ENCODE measurements around the gene CRHR2. TPM values are rescaled to one million over a fixed set of nuclear protein-coding genes. Genes with fewer than 3 reads are reported as not detected.
"Not testable (repeated sequence)": the region's sequence is repeated elsewhere in the genome, so short reads cannot be mapped to it uniquely, and the experiment has no call there.

Gene CRHR2
- polyA plus RNA-seq, 2 donors = 0.04 to 0.06 TPM

DNA sequence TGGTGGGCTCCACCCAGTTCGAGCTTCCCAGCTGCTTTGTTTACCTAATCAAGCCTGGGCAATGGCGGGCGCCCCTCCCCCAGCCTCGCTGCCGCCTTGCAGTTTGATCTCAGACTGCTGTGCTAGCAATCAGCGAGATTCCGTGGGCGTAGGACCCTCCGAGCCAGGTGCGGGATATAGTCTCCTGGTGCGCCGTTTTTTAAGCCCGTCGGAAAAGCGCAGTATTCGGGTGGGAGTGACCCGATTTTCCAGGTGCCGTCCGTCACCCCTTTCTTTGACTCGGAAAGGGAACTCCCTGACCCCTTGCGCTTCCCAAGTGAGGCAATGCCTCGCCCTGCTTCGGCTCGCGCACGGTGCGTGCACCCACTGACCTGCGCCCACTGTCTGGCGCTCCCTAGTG is 39.9 kb downstream of the CRHR2 start:
- H3K36me3 ChIP-seq (ENCODE audit: control insufficient read depth in 2 of 2, insufficient read depth in 2 of 2, low read length in 1 of 2); H3K9me3 ChIP-seq (ENCODE audit: control insufficient read depth in 2 of 2, insufficient read depth in 1 of 2, low read depth in 1 of 2, low read length in 1 of 2); H3K27me3 ChIP-seq (ENCODE audit: control insufficient read depth in 1 of 2, insufficient read depth in 2 of 2, low read length in 2 of 2); H3K4me3 ChIP-seq (ENCODE audit: low read depth in 1 of 2, low read length in 2 of 2); H3K27ac ChIP-seq (ENCODE audit: low read depth in 2 of 2, low read length in 1 of 2); H3K4me1 ChIP-seq (ENCODE audit: control insufficient read depth in 2 of 2, insufficient read depth in 2 of 2, low read length in 1 of 2): not testable (repeated sequence)
- WGBS, 2 donors = 54 to 72% methylated on average over 12 to 15 of the region's 29 CpGs

DNA sequence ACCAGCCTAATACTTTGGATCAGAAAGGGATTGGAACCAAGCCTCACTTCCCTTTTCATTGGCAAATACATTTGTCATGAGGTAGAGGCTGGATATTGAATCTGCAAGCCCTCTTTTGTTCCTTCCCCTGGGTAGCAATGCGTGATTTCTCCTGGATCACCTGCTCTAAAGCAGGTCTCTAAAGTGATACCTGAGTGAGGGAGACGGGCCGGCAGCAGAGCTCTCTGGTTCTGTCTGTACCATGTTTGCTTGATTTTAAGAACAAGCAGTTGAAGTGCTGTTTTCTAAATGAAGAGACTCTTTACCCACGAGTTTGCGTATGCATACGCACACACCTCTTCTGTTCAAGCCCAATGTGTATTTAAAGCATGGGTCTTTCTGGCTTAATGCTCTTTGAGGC is 46.5 kb downstream of the CRHR2 start:
- no peaks in the 10 kb centered on the region for H3K27me3 ChIP-seq (ENCODE audit: control insufficient read depth in 1 of 2, insufficient read depth in 2 of 2, low read length in 2 of 2)
- WGBS, 2 donors = 90 to 94% methylated on average over 6 of the region's 6 CpGs
- no peak overlapping the region for H3K27ac ChIP-seq (ENCODE audit: low read depth in 2 of 2, low read length in 1 of 2)
- H3K36me3 ChIP-seq (ENCODE audit: control insufficient read depth in 2 of 2, insufficient read depth in 2 of 2, low read length in 1 of 2) = peaks cover 10 to 14% of the 10 kb centered on the region in 2 donors
- no peaks in the 10 kb centered on the region for H3K4me1 ChIP-seq (ENCODE audit: control insufficient read depth in 2 of 2, insufficient read depth in 2 of 2, low read length in 1 of 2)
- no peaks in the 10 kb centered on the region for H3K9me3 ChIP-seq (ENCODE audit: control insufficient read depth in 2 of 2, insufficient read depth in 1 of 2, low read depth in 1 of 2, low read length in 1 of 2)
- H3K4me3 ChIP-seq (ENCODE audit: low read depth in 1 of 2, low read length in 2 of 2) = no peak overlapping the region

DNA sequence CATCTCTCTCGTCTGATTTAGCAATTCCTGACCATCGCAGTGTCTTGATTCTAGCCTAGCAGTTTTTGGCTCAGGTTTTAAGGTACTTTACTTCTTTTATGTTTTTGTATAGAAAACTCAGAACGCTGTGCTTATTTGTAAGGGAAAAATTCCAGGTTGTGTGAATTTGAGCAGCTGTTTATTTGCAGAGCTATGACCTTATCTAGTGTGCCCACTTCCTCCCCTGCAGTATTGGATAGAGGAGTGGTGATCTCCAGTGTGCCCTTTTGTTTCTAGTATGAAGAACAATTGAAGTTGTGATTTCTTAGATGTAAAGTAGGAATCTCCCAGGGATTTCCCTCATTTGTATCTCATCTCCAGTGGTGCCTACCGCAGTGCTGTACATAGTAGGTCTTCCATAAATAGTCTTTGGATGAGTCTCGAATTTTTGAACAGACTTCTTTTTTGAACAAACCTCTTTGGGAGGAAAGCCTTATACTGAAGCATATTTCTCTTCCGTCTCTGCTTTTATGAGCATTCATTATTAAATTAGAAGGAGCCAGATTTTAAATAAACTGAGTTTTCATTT is 47.5 kb downstream of the CRHR2 start:
- Histone ChIP-seq H3K4me3 (ENCODE audit: low read depth in 1 of 2, low read length in 2 of 2) (no peak overlapping the region), H3K27me3 (ENCODE audit: control insufficient read depth in 1 of 2, insufficient read depth in 2 of 2, low read length in 2 of 2) (no peaks in the 10 kb centered on the region), H3K27ac (ENCODE audit: low read depth in 2 of 2, low read length in 1 of 2) (no peak overlapping the region), H3K9me3 (ENCODE audit: control insufficient read depth in 2 of 2, insufficient read depth in 1 of 2, low read depth in 1 of 2, low read length in 1 of 2) (no peaks in the 10 kb centered on the region), H3K4me1 (ENCODE audit: control insufficient read depth in 2 of 2, insufficient read depth in 2 of 2, low read length in 1 of 2) (no peaks in the 10 kb centered on the region), H3K36me3 (ENCODE audit: control insufficient read depth in 2 of 2, insufficient read depth in 2 of 2, low read length in 1 of 2) (peaks cover 14% of the 10 kb centered on the region in 2 donors)
- WGBS, 2 donors = 78 to 87% methylated on average over 6 of the region's 6 CpGs

DNA sequence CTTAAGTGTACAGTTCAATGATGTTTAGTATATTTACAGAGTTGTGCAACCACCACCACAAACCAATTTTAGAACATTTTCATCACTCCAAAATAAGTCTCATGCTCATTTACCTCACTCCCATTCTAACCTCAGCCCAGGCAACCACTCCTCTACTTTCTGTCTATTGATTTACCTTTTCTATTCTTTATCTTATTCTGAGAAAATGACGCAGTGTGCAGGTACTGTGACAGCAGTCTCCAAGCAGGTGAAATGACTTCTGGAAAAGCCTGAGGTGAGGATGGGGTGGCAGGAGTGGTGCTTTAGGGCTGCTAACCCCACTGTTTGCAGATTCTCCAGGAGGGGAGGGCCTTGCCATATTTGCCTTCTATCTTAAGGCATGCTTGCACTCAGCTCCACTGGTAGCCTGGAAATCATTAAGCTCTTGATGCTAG is 48.0 kb downstream of the CRHR2 start:
- Histone ChIP-seq H3K4me1 (ENCODE audit: control insufficient read depth in 2 of 2, insufficient read depth in 2 of 2, low read length in 1 of 2) (no peaks in the 10 kb centered on the region), H3K36me3 (ENCODE audit: control insufficient read depth in 2 of 2, insufficient read depth in 2 of 2, low read length in 1 of 2) (peaks cover 14% of the 10 kb centered on the region in 2 donors), H3K9me3 (ENCODE audit: control insufficient read depth in 2 of 2, insufficient read depth in 1 of 2, low read depth in 1 of 2, low read length in 1 of 2) (no peaks in the 10 kb centered on the region), H3K4me3 (ENCODE audit: low read depth in 1 of 2, low read length in 2 of 2) (no peak overlapping the region), H3K27ac (ENCODE audit: low read depth in 2 of 2, low read length in 1 of 2) (no peak overlapping the region), H3K27me3 (ENCODE audit: control insufficient read depth in 1 of 2, insufficient read depth in 2 of 2, low read length in 2 of 2) (no peaks in the 10 kb centered on the region)
- 86 to 94% methylated on average over 1 of the region's 1 CpG for WGBS, 2 donors

DNA sequence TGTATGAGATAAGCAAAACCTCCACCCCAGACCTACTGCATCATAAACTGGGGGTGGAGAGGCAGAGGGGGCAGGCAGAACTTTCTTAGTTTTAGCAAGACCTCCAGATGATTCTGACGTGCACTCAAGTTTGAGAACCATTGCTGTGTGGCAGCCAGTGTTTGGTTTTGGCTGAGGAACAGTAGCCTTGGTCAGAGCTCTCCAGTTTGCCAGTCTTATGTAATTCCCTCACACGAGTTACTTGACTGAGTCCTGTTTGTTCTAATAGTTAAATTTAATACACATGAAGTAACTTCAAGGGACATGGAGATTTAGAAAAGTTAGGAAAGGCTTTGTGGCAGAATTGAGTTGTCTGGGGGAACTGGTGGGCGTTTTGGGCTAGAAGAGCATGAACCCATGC is 49.0 kb downstream of the CRHR2 start:
- no peaks in the 10 kb centered on the region for H3K9me3 ChIP-seq (ENCODE audit: control insufficient read depth in 2 of 2, insufficient read depth in 1 of 2, low read depth in 1 of 2, low read length in 1 of 2)
- H3K36me3 ChIP-seq (ENCODE audit: control insufficient read depth in 2 of 2, insufficient read depth in 2 of 2, low read length in 1 of 2) = peaks cover 14% of the 10 kb centered on the region in 2 donors

DNA sequence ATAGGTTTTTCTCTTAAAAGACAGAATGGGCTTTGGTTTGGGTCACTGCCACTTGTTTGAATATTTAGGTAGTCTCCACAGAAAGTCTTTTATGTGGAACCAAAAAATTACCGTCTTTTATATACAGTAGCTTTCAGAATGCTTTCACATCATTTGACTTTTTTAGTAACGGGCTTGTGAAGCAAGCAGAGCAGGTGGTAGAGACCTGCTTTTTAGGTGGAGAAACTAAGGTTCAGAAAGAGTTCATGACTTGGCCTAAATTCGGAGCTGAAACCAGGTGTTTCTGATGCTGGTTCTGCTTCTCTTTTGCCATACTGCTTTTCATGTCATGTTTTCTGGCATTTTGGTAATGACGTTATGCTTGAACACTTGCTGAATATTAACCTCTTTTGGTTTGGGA is 51.3 kb downstream of the CRHR2 start:
- Histone ChIP-seq H3K36me3 (ENCODE audit: control insufficient read depth in 2 of 2, insufficient read depth in 2 of 2, low read length in 1 of 2) (peaks cover 19 to 20% of the 10 kb centered on the region in 2 donors), H3K9me3 (ENCODE audit: control insufficient read depth in 2 of 2, insufficient read depth in 1 of 2, low read depth in 1 of 2, low read length in 1 of 2) (no peaks in the 10 kb centered on the region), H3K27me3 (ENCODE audit: control insufficient read depth in 1 of 2, insufficient read depth in 2 of 2, low read length in 2 of 2) (no peaks in the 10 kb centered on the region), H3K27ac (ENCODE audit: low read depth in 2 of 2, low read length in 1 of 2) (no peak overlapping the region), H3K4me1 (ENCODE audit: control insufficient read depth in 2 of 2, insufficient read depth in 2 of 2, low read length in 1 of 2) (no peaks in the 10 kb centered on the region), H3K4me3 (ENCODE audit: low read depth in 1 of 2, low read length in 2 of 2) (no peak overlapping the region)
- 94 to 95% methylated on average over 4 of the region's 4 CpGs for WGBS, 2 donors

More for the DNA sequence above, 49.0 kb downstream of the CRHR2 start:
- 78 to 86% methylated on average over 3 of the region's 3 CpGs for WGBS, 2 donors
- Histone ChIP-seq H3K4me3 (ENCODE audit: low read depth in 1 of 2, low read length in 2 of 2) (no peak overlapping the region), H3K27me3 (ENCODE audit: control insufficient read depth in 1 of 2, insufficient read depth in 2 of 2, low read length in 2 of 2) (no peaks in the 10 kb centered on the region), H3K27ac (ENCODE audit: low read depth in 2 of 2, low read length in 1 of 2) (no peak overlapping the region), H3K4me1 (ENCODE audit: control insufficient read depth in 2 of 2, insufficient read depth in 2 of 2, low read length in 1 of 2) (no peaks in the 10 kb centered on the region)

DNA sequence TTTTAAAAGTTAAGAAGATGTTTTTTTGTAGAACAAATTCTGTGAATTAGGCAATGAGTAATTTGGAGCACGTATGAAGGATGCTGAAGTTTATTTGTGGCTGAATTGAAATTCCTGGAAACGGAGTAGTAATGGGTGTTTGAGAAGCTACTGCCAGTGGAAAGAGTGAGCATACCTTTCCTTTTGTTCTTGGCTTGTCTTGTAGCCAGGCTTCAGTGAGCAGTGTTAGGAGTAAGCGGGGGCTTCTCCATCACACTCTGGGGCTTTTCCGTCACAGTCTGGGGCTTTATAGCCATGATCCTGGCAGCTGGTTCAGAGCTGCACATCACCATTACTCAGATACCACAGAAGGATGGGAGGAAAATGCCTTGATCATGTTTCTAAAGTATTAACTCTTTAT is 55.2 kb downstream of the CRHR2 start:
- H3K4me1 ChIP-seq (ENCODE audit: control insufficient read depth in 2 of 2, insufficient read depth in 2 of 2, low read length in 1 of 2) = no peaks in the 10 kb centered on the region
- no peaks in the 10 kb centered on the region for H3K27me3 ChIP-seq (ENCODE audit: control insufficient read depth in 1 of 2, insufficient read depth in 2 of 2, low read length in 2 of 2)
- H3K36me3 ChIP-seq (ENCODE audit: control insufficient read depth in 2 of 2, insufficient read depth in 2 of 2, low read length in 1 of 2) = peaks cover 10 to 13% of the 10 kb centered on the region in 2 donors
- H3K9me3 ChIP-seq (ENCODE audit: control insufficient read depth in 2 of 2, insufficient read depth in 1 of 2, low read depth in 1 of 2, low read length in 1 of 2) = no peaks in the 10 kb centered on the region
- H3K27ac ChIP-seq (ENCODE audit: low read depth in 2 of 2, low read length in 1 of 2) = no peak overlapping the region
- no peak overlapping the region for H3K4me3 ChIP-seq (ENCODE audit: low read depth in 1 of 2, low read length in 2 of 2)
- WGBS, 2 donors = 89 to 92% methylated on average over 4 of the region's 4 CpGs

DNA sequence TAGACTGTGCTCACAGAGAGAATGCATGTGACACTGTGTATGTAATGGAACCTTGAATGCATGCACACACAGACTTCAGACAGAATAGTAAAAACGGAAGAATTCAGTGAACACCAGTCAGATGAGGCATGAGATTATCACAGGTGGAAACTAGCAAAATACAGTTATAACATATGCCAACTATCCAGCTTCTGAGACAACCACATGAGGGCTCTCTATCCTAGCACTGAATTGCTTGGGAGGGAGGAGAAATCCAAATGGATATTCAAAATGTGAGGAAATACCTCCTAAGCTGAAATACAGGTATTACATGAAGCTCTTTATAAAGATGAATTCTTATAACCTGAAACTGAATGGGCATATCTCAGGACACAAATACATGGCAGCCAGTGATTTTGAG is 57.0 kb downstream of the CRHR2 start:
- Histone ChIP-seq H3K27me3 (ENCODE audit: control insufficient read depth in 1 of 2, insufficient read depth in 2 of 2, low read length in 2 of 2) (no peaks in the 10 kb centered on the region), H3K4me1 (ENCODE audit: control insufficient read depth in 2 of 2, insufficient read depth in 2 of 2, low read length in 1 of 2) (no peaks in the 10 kb centered on the region), H3K36me3 (ENCODE audit: control insufficient read depth in 2 of 2, insufficient read depth in 2 of 2, low read length in 1 of 2) (peaks cover 6 to 14% of the 10 kb centered on the region in 2 donors), H3K27ac (ENCODE audit: low read depth in 2 of 2, low read length in 1 of 2) (no peak overlapping the region), H3K9me3 (ENCODE audit: control insufficient read depth in 2 of 2, insufficient read depth in 1 of 2, low read depth in 1 of 2, low read length in 1 of 2) (no peaks in the 10 kb centered on the region), H3K4me3 (ENCODE audit: low read depth in 1 of 2, low read length in 2 of 2) (no peak overlapping the region)
- WGBS, 2 donors = 80 to 81% methylated on average over 1 of the region's 1 CpG

DNA sequence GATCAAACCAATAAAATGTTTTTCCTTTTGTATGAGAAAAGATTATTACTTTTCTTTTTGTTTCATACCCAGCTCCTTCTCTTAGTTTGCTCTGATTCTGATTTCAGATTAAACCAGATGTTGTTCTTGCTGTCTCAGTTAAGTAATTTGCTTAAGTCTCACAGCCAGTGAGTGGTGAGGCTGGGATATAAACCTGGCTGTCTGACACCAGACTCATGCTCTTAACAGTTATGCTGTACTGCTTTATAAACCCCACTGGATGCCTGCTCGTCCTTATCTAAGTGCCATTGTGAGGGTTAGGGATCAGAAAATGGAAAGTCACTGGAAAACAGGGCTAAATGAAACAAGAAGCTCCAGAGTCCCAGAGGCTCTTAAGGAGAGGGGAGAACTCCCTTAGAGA is 63.3 kb downstream of the CRHR2 start:
- Histone ChIP-seq H3K4me1 (ENCODE audit: control insufficient read depth in 2 of 2, insufficient read depth in 2 of 2, low read length in 1 of 2) (no peaks in the 10 kb centered on the region), H3K36me3 (ENCODE audit: control insufficient read depth in 2 of 2, insufficient read depth in 2 of 2, low read length in 1 of 2) (peaks cover 18 to 19% of the 10 kb centered on the region in 2 donors)

DNA sequence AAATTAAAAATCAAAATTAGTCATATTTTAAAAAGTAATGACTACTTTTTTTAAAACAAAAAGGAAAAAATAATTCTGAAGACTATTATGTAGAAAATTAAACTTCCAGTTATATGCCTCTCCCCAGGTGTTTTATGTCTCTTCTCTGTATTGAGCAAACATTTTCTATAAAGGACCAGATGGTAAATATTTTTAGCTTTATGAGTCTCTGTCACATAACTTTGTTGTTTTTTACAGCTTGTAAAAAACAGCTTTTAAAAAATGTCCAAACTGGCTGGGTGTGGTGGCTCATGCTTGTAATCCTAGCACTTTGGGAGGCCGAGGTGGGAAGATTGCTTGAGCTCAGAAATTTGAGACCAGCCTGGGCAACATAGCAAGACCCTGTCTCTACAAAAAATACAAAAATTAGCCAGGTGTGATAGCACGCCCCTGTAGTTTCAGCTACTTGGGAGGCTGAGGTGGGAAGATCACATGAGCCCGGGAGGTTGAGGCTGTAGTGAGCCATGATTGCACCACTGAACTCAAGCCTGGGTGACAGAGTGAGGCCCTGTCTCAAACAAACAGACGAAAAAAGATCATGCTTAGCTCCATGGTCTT is 64.1 kb downstream of the CRHR2 start:
- no peaks in the 10 kb centered on the region for H3K9me3 ChIP-seq (ENCODE audit: control insufficient read depth in 2 of 2, insufficient read depth in 1 of 2, low read depth in 1 of 2, low read length in 1 of 2)
- H3K4me3 ChIP-seq (ENCODE audit: low read depth in 1 of 2, low read length in 2 of 2) = no peak overlapping the region
- H3K27me3 ChIP-seq (ENCODE audit: control insufficient read depth in 1 of 2, insufficient read depth in 2 of 2, low read length in 2 of 2) = no peaks in the 10 kb centered on the region
- no peaks in the 10 kb centered on the region for H3K4me1 ChIP-seq (ENCODE audit: control insufficient read depth in 2 of 2, insufficient read depth in 2 of 2, low read length in 1 of 2)
- WGBS, 2 donors = 92% methylated on average over 4 of the region's 4 CpGs
- H3K27ac ChIP-seq (ENCODE audit: low read depth in 2 of 2, low read length in 1 of 2) = no peak overlapping the region
- H3K36me3 ChIP-seq (ENCODE audit: control insufficient read depth in 2 of 2, insufficient read depth in 2 of 2, low read length in 1 of 2) = peaks cover 18 to 21% of the 10 kb centered on the region in 2 donors

More for the DNA sequence above, 63.3 kb downstream of the CRHR2 start:
- Histone ChIP-seq H3K27ac (ENCODE audit: low read depth in 2 of 2, low read length in 1 of 2) (no peak overlapping the region), H3K9me3 (ENCODE audit: control insufficient read depth in 2 of 2, insufficient read depth in 1 of 2, low read depth in 1 of 2, low read length in 1 of 2) (no peaks in the 10 kb centered on the region), H3K27me3 (ENCODE audit: control insufficient read depth in 1 of 2, insufficient read depth in 2 of 2, low read length in 2 of 2) (no peaks in the 10 kb centered on the region), H3K4me3 (ENCODE audit: low read depth in 1 of 2, low read length in 2 of 2) (no peak overlapping the region)
- WGBS, 2 donors = 88 to 92% methylated on average over 1 of the region's 1 CpG

Measured in esophagus (tissue), 2 donors.